ENCODE results near the gene JARID2. TPM values are rescaled to one million over a fixed set of nuclear protein-coding genes. Genes with fewer than 3 reads are reported as not detected.
"Not testable (repeated sequence)": the region's sequence is repeated elsewhere in the genome, so short reads cannot be mapped to it uniquely, and the experiment has no call there.

The JARID2 gene
- total RNA-seq, 1 donor from 2014 or later, result 5.0 TPM

DNA sequence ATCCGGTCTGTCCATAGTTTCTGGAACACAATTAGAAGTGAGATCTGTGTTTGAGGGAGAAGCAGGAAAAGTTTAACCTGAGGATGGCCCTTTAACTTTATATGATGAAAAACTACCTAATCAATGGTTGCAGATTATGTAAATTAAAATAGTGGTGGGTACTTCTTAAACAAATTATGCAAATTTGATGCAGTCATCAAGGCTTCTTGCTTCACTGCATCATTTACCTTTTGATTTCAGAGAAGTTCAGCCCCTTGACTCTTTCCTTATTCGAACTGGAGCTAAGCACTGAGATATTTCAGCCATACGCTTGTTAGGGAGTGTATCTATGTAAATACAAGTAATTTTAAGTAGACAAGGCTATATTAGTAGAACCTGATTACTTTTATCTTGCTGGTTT lies 73.8 kb downstream of the JARID2 start:
- TF ChIP-seq, protein P1, sequence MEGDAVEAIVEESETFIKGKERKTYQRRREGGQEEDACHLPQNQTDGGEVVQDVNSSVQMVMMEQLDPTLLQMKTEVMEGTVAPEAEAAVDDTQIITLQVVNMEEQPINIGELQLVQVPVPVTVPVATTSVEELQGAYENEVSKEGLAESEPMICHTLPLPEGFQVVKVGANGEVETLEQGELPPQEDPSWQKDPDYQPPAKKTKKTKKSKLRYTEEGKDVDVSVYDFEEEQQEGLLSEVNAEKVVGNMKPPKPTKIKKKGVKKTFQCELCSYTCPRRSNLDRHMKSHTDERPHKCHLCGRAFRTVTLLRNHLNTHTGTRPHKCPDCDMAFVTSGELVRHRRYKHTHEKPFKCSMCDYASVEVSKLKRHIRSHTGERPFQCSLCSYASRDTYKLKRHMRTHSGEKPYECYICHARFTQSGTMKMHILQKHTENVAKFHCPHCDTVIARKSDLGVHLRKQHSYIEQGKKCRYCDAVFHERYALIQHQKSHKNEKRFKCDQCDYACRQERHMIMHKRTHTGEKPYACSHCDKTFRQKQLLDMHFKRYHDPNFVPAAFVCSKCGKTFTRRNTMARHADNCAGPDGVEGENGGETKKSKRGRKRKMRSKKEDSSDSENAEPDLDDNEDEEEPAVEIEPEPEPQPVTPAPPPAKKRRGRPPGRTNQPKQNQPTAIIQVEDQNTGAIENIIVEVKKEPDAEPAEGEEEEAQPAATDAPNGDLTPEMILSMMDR (IDR thresholded peaks at IDR 0.05), result no peak
- DNase-seq (ENCODE audit: low spot score in 2 of 2), result no peak
- H3K27me3 ChIP-seq, result no peaks in the 10 kb centered on the region
- no peak overlapping the region for H3K4me3 ChIP-seq
- H3K4me1 ChIP-seq, result no peaks in the 10 kb centered on the region
- no peaks in the 10 kb centered on the region for H3K9me3 ChIP-seq
- no peaks in the 10 kb centered on the region for H3K36me3 ChIP-seq
- intact Hi-C loops (cut with DNase I), result no loop called here
- H3K27ac ChIP-seq, result no peak overlapping the region

DNA sequence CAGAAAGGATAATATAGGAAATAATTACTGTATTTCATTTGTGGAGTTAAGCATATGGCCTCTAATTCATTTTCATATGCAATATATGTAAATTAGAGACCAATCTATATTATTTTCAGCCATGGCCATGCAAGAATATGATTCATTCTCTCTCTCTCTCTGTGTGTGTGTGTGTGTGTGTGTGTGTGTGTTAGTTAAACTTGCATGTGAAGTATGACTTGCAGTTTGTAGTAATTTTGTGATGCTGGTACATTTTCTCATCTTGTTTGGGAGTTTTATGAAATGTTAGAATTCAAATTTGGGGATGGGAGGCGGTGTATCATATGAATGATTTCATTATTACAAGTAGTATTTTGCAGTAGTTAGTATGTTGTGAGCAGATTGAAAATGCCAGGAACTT lies 74.8 kb downstream of the JARID2 start:
- Histone ChIP-seq H3K36me3 (no peaks in the 10 kb centered on the region), H3K27ac (no peak overlapping the region), H3K4me3 (no peak overlapping the region), H3K4me1 (no peaks in the 10 kb centered on the region), H3K27me3 (no peaks in the 10 kb centered on the region), H3K9me3 (no peaks in the 10 kb centered on the region)
- no peak for DNase-seq (ENCODE audit: low spot score in 2 of 2)
- intact Hi-C loops (cut with DNase I), result no loop called here
- TF ChIP-seq, protein P1 (IDR thresholded peaks at IDR 0.05), result no peak

DNA sequence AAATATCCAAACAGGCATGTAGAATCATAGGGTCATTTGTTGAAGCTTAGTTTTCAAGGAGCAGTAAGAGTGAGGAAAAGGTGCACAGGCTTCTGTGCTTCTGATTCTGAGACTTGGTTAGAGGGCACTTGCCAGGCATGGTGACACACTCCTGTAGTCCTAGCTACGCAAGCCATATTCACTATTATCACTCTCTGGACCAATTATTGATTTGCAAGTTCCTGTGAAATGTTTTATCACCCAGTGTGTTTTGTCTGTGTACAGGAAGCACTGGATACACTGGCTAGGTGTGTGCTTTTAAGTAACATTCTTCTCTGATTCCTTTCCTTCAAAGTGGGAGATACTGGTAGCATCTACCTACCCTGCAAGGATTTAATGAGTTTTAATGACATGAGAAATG lies 76.3 kb downstream of the JARID2 start:
- H3K27me3 ChIP-seq, result no peaks in the 10 kb centered on the region
- H3K27ac ChIP-seq, result no peak overlapping the region
- no peak overlapping the region for H3K4me3 ChIP-seq
- H3K36me3 ChIP-seq, result no peaks in the 10 kb centered on the region
- no peak for DNase-seq (ENCODE audit: low spot score in 2 of 2)
- no peaks in the 10 kb centered on the region for H3K9me3 ChIP-seq
- TF ChIP-seq, protein P1 (IDR thresholded peaks at IDR 0.05), result no peak
- H3K4me1 ChIP-seq, result no peaks in the 10 kb centered on the region
- intact Hi-C loops (cut with DNase I), result no loop called here

DNA sequence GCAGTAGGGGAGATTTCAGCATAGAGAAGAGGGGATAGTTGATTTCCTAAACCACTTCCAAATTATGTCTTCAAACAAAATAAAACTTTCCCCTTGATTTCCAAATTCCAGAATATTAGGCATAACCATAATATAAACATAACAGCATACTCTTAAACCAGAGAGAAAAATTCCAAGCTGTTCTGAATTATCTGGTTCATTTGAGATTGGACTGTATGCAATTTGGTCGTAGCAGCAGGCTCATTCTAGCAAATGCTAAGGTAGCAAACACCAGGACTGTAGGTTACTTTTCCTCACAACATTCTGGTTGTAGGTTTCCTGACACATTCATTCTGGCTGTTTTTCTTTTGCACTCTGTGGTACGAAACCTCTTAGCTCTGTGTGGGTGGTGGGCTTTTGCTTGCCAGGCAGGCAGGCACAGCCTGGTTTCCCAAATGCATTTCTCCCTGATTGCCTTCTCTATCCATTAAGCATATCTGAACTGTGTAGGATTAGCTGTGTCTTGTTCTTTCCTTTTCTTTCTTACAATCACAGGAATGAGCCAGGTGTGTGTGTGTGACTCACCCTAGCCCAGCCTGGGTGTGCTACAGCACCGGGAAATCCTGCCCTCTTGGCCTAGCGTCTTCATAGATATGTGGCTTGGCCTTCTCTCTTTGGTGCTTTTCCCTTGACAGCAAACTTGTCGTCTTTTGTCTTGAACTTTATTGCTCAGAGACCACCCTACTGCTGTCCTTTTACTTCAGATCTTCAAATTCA lies 77.1 kb downstream of the JARID2 start:
- Histone ChIP-seq H3K4me1 (no peaks in the 10 kb centered on the region), H3K9me3 (no peaks in the 10 kb centered on the region), H3K36me3 (no peaks in the 10 kb centered on the region), H3K27me3 (no peaks in the 10 kb centered on the region), H3K27ac (no peak overlapping the region), H3K4me3 (no peak overlapping the region)
- TF ChIP-seq, protein P1 (IDR thresholded peaks at IDR 0.05), result no peak
- DNase-seq (ENCODE audit: low spot score in 2 of 2), result no peak
- intact Hi-C loops (cut with DNase I), result no loop called here

DNA sequence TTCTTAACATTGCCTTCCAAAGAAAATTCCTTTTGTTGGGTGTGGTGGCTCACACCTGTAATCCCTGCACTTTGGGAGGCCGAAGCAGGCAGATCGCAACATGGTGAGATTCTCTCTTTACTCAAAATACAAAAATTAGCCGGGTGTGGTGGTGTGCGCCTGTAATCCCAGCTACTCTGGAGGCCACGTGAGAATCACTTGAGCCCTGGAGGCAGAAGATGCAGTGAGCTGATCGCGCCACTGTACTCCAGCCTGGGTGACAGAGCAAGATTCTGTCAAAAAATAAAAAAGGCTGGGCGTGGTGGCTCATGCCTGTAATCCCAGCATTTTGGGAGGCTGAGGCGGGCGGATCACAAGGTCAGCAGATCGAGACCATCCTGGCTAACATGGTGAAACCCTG lies 77.7 kb downstream of the JARID2 start:
- H3K36me3 ChIP-seq; H3K27me3 ChIP-seq; H3K9me3 ChIP-seq; DNase-seq (ENCODE audit: low spot score in 2 of 2); H3K4me1 ChIP-seq; H3K27ac ChIP-seq; H3K4me3 ChIP-seq; intact Hi-C loops (cut with DNase I): not testable (repeated sequence)

DNA sequence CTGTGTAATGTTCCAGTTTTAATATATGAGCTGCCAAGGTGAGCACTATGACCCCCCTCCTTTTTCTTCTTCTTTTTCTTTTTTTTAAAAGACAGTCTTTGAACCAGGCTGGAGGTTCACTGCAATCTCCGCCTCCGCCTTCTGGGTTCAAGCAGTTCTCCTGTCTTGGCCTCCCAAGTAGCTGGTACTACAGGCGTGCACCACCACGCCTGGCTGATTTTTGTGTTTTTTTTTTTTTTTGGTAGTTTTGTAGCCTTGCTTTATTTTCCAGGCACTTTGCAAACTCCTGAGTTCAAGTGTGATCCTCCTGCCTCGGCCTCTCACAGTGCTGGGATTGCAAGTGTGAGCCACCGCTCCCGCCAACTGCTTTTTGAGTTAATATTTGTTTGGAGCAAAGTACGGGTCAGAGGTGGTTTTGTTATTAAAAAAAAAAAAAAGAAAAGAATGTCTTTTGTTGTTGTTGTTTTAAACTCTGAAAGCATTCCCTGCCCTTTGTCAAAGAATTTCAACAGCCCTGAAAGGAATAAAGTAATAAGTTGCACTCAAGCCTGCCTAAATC lies 78.6 kb downstream of the JARID2 start:
- DNase-seq (ENCODE audit: low spot score in 2 of 2), result no peak
- Histone ChIP-seq H3K9me3 (no peaks in the 10 kb centered on the region), H3K27me3 (no peaks in the 10 kb centered on the region), H3K4me1 (no peaks in the 10 kb centered on the region), H3K4me3 (no peak overlapping the region), H3K36me3 (no peaks in the 10 kb centered on the region), H3K27ac (no peak overlapping the region)
- intact Hi-C loops (cut with DNase I), result no loop called here
- TF ChIP-seq, protein P1 (IDR thresholded peaks at IDR 0.05), result no peak

Data from ascending aorta (tissue), 2 donors.